HG03045 (cell line): Measurements from ENCODE around the gene TBC1D22A.

Experiments used
- ATAC-seq: cut with Tn5 transposase; IDR thresholded peaks from one replicate; pipeline ENCODE4 v1.9.1; 2021; ENCODE audit warnings: mild to moderate bottlenecking, moderate library complexity; ENCODE audit not compliant: unreplicated experiment

Gene TBC1D22A

GRCh38 chr22:47021371-47022074, 259.1 kb downstream of the TBC1D22A start:
- no peak for ATAC-seq

- no peak for ATAC-seq
These were observed 259.6 kb downstream of the TBC1D22A start for GRCh38 chr22:47022075-47022473.

- ATAC-seq: no peak
These were observed 260.0 kb downstream of the TBC1D22A start for GRCh38 chr22:47022475-47022874.

- ATAC-seq: no peak
These were observed 261.4 kb downstream of the TBC1D22A start for GRCh38 chr22:47023871-47024270.

GRCh38 chr22:47027766-47028165, 265.3 kb downstream of the TBC1D22A start:
- no peak for ATAC-seq

- no peak for ATAC-seq
These were observed 267.0 kb downstream of the TBC1D22A start for GRCh38 chr22:47029244-47030074.

- ATAC-seq: no peak
These were observed 267.8 kb downstream of the TBC1D22A start for GRCh38 chr22:47030143-47030661.

GRCh38 chr22:47030881-47031627, 268.6 kb downstream of the TBC1D22A start:
- ATAC-seq: no peak

GRCh38 chr22:47031628-47031915, 269.1 kb downstream of the TBC1D22A start:
- ATAC-seq: no peak

- no peak for ATAC-seq
These were observed 269.9 kb downstream of the TBC1D22A start for GRCh38 chr22:47032091-47032943.

GRCh38 chr22:47032956-47033647, 270.7 kb downstream of the TBC1D22A start:
- ATAC-seq: no peak

- ATAC-seq: no peak
These were observed 271.2 kb downstream of the TBC1D22A start for GRCh38 chr22:47033648-47034000.

GRCh38 chr22:47034076-47034808, 271.8 kb downstream of the TBC1D22A start:
- ATAC-seq: no peak

- no peak for ATAC-seq
These were observed 272.5 kb downstream of the TBC1D22A start for GRCh38 chr22:47034905-47035419.

GRCh38 chr22:47035425-47035881, 273.0 kb downstream of the TBC1D22A start:
- ATAC-seq: no peak

GRCh38 chr22:47036352-47036751, 273.9 kb downstream of the TBC1D22A start:
- ATAC-seq: no peak

- no peak for ATAC-seq
These were observed 274.6 kb downstream of the TBC1D22A start for GRCh38 chr22:47036936-47037485.

GRCh38 chr22:47038206-47038835, 275.9 kb downstream of the TBC1D22A start:
- no peak for ATAC-seq
